A549 (cell line): Measurements from ENCODE around the gene CREB3L1. TPM values are rescaled to one million over a fixed set of nuclear protein-coding genes. Genes with fewer than 3 reads are reported as not detected.

Experiments
- ATAC-seq, 2 experiments: fragments of 200-7000 bp in 1 of 2; fragments of >200 bp in 1 of 2; cut with Nextera tagmentation in 1 of 2; cut with Tn5 transposase in 1 of 2; 3 replicates each; pipeline versions ENCODE4 v1.8.0 to v1.9.1; 2018 to 2020; ENCODE audit warnings: mild to moderate bottlenecking in 1 of 2, moderate library complexity in 1 of 2
- CTCF ChIA-PET: fragments of 300-600 bp; sonication (Branson Sonifier 250); formaldehyde crosslinking; extraction: SDS; loops from one replicate; lab custom pipeline; 2021; ENCODE audit warnings: antibody characterized with exemption, inconsistent platforms; lab: Yijun Ruan, JAX
- POLR2A ChIA-PET: fragments of 350-600 bp; formaldehyde crosslinking; extraction: SDS; loops from one replicate; lab custom pipeline; 2021; ENCODE audit warnings: antibody characterized with exemption, inconsistent platforms; lab: Yijun Ruan, JAX
- DNase-seq, 2 experiments: peaks; one replicate each; pipeline versions ENCODE4 v3.0.0 to v3.0.0-alpha.2; 2011 to 2016; ENCODE audit warnings: low read depth in 1 of 2, low spot score in 1 of 2
- FAIRE-seq: peaks from 2 replicates; lab custom pipeline; 2011; peaks lifted over from hg19 to GRCh38; lab: Jason Lieb, UNC
- H3K27ac ChIP-seq, 2 experiments: fragments of >200 bp; sonication (Bioruptor Twin); formaldehyde crosslinking; 3 replicates each; pipeline ENCODE4 v1.5.1; 2016 to 2017
- H3K4me1 ChIP-seq: fragments of >200 bp; sonication (Bioruptor Twin); formaldehyde crosslinking; 3 replicates; pipeline ENCODE4 v1.6.1; 2016
- H3K4me2 ChIP-seq: fragments of >200 bp; sonication (Bioruptor Twin); formaldehyde crosslinking; 3 replicates; pipeline ENCODE4 v1.6.1; 2016
- H3K4me3 ChIP-seq: fragments of >200 bp; sonication (Bioruptor Twin); formaldehyde crosslinking; 3 replicates; pipeline ENCODE4 v1.5.1; 2016
- H3K9me3 ChIP-seq: fragments of >200 bp; sonication (Bioruptor Twin); formaldehyde crosslinking; 3 replicates; pipeline ENCODE4 v1.6.1; 2016
- CBX2 ChIP-seq: fragments of 200-600 bp; sonication (generic); IDR thresholded peaks from 2 replicates; pipeline ENCODE4 v1.6.1; 2016; ENCODE audit warnings: low read depth, mild to moderate bottlenecking, borderline replicate concordance
- CBX8 ChIP-seq: fragments of 200-600 bp; sonication (generic); IDR thresholded peaks from 2 replicates; pipeline ENCODE4 v1.6.1; 2016
- CHD4 ChIP-seq: fragments of 200-600 bp; sonication (generic); IDR thresholded peaks from 2 replicates; pipeline ENCODE4 v1.6.1; 2016; ENCODE audit warnings: antibody characterized with exemption, mild to moderate bottlenecking, borderline replicate concordance
- ELK1 ChIP-seq: fragments of 150-350 bp; IDR thresholded peaks from 2 replicates; pipeline ENCODE4 v1.6.1; 2014; ENCODE audit warnings: low read depth, mild to moderate bottlenecking, low read length
- EP300 ChIP-seq, 2 experiments: fragments of >200 bp; sonication (Bioruptor Twin); formaldehyde crosslinking; IDR thresholded peaks; 2 replicates in 1 of 2; 3 replicates in 1 of 2; pipeline ENCODE4 v1.6.1; 2016 to 2017
- ESRRA ChIP-seq: fragments of 150-350 bp; IDR thresholded peaks from 2 replicates; pipeline ENCODE4 v1.6.1; 2014; ENCODE audit warnings: mild to moderate bottlenecking, low read length, borderline replicate concordance
- FOXS1 ChIP-seq: fragments of 250-450 bp; sonication (Bioruptor Pico); IDR thresholded peaks from 2 replicates; pipeline ENCODE4 v1.5.0; 2020; ENCODE audit warnings: mild to moderate bottlenecking, moderate library complexity
- HEYL ChIP-seq: fragments of 250-450 bp; sonication (Bioruptor Pico); IDR thresholded peaks from 2 replicates; pipeline ENCODE4 v1.8.0; 2021; ENCODE audit warnings: mild to moderate bottlenecking, moderate library complexity
- HOXA7 ChIP-seq: fragments of 250-450 bp; sonication (Bioruptor Pico); IDR thresholded peaks from 2 replicates; pipeline ENCODE4 v1.5.0; 2020; ENCODE audit warnings: mild to moderate bottlenecking, moderate library complexity
- JUN ChIP-seq, 2 experiments: fragments of >200 bp; sonication (Bioruptor Twin); formaldehyde crosslinking; IDR thresholded peaks; 2 replicates in 1 of 2; 3 replicates in 1 of 2; pipeline ENCODE4 v1.6.1; 2016 to 2017
- KDM5A ChIP-seq: fragments of 200-600 bp; sonication (generic); IDR thresholded peaks from 2 replicates; pipeline ENCODE4 v1.6.1; 2016; ENCODE audit warnings: antibody characterized with exemption, mild to moderate bottlenecking
- MAFK ChIP-seq: fragments of 450-650 bp; IDR thresholded peaks from 2 replicates; pipeline ENCODE4 v1.6.1; 2014; ENCODE audit not compliant: partially characterized antibody
- MAZ ChIP-seq: fragments of 150-350 bp; IDR thresholded peaks from 2 replicates; pipeline ENCODE4 v1.6.1; 2014; ENCODE audit warnings: antibody characterized with exemption, low read depth, low read length, borderline replicate concordance
- NFE2L2 ChIP-seq: fragments of 150-350 bp; conservative IDR thresholded peaks from 2 replicates; pipeline ENCODE4 v1.6.1; 2014; ENCODE audit warnings: low read length
- NPAS2 ChIP-seq: fragments of 250-450 bp; sonication (Bioruptor Pico); IDR thresholded peaks from 2 replicates; pipeline ENCODE4 v1.8.0; 2022; ENCODE audit warnings: mild to moderate bottlenecking, moderate library complexity, borderline replicate concordance
- NR3C1 ChIP-seq: fragments of >200 bp; sonication (Bioruptor Twin); formaldehyde crosslinking; IDR thresholded peaks from 3 replicates; pipeline ENCODE4 v1.6.1; 2017
- PBX3 ChIP-seq: IDR thresholded peaks from 2 replicates; pipeline ENCODE4 v1.6.1; 2012
- PHF8 ChIP-seq: fragments of 200-600 bp; sonication (generic); IDR thresholded peaks from 2 replicates; pipeline ENCODE4 v1.6.1; 2016; ENCODE audit warnings: low read depth, mild to moderate bottlenecking, antibody characterized with exemption, moderate library complexity, borderline replicate concordance
- POLR2A ChIP-seq: IDR thresholded peaks from 2 replicates; pipeline ENCODE4 v1.6.1; 2012; ENCODE audit warnings: mild to moderate bottlenecking, low read length
- RAD21 ChIP-seq, 2 experiments: fragments of >200 bp in 1 of 2; sonication (Bioruptor Twin) in 1 of 2; formaldehyde crosslinking in 1 of 2; IDR thresholded peaks in 1 of 2; conservative IDR thresholded peaks in 1 of 2; 2 replicates in 1 of 2; 3 replicates in 1 of 2; pipeline ENCODE4 v1.6.1; 2012 to 2018; ENCODE audit warnings: inconsistent platforms in 1 of 2
- REST ChIP-seq: fragments of 200-600 bp; sonication (generic); IDR thresholded peaks from 2 replicates; pipeline ENCODE4 v1.6.1; 2016; ENCODE audit warnings: antibody characterized with exemption, mild to moderate bottlenecking, moderate library complexity
- RFX5 ChIP-seq: fragments of 450-650 bp; IDR thresholded peaks from 2 replicates; pipeline ENCODE4 v1.7.1; 2014; ENCODE audit warnings: antibody characterized with exemption, mild to moderate bottlenecking, moderate library complexity
- RNF2 ChIP-seq: fragments of 200-600 bp; sonication (generic); IDR thresholded peaks from 2 replicates; pipeline ENCODE4 v1.6.1; 2016; ENCODE audit warnings: low read depth, mild to moderate bottlenecking, antibody characterized with exemption, moderate library complexity, borderline replicate concordance
- ZFP36 ChIP-seq: fragments of 450-650 bp; IDR thresholded peaks from 2 replicates; pipeline ENCODE4 v1.6.1; 2014; ENCODE audit warnings: borderline replicate concordance; ENCODE audit not compliant: partially characterized antibody
- ZNF302 ChIP-seq: fragments of 250-450 bp; sonication (Bioruptor Pico); IDR thresholded peaks from 2 replicates; pipeline ENCODE4 v1.9.0; 2021; ENCODE audit warnings: inconsistent platforms, mild to moderate bottlenecking, moderate library complexity
- WGBS: methylation state at CpG from one replicate; pipeline ENCODE4 v1.1.6; 2017; ENCODE audit errors: missing lambda C conversion rate; 5-methylcytosine and 5-hydroxymethylcytosine counted together
- polyA plus RNA-seq, 4 experiments: library from polyadenylated mRNA; depleted of rRNA in 3 of 4; stranded (reverse); fragments of >200 nt; fragmentation: RNase III in 1 of 4; extraction: RNeasy Plus Mini Kit Qiagen cat#74134 plus additional on column Dnase treatment in 1 of 4; gene quantifications; 2 replicates in 3 of 4; 3 replicates in 1 of 4; pipeline ENCODE4 v1.2.3, GENCODE V29; 2011 to 2017

The CREB3L1 gene
- polyA plus RNA-seq, 2 of the 4 experiments (the other 2 are of a cell fraction): 0.61 to 2.3 TPM

- POLR2A ChIA-PET: no interaction called here
- H3K4me3 ChIP-seq: no peak overlapping the region
- no peaks in the 10 kb centered on the region for H3K9me3 ChIP-seq
- H3K27ac ChIP-seq: no peak overlapping the region
- CTCF ChIA-PET: interaction anchor here (0.7 to 4.4 kb wide), 6 partner anchors 9 to 27 kb away, joined by 3 to 18 read pairs (median 4); no protein-coding TSS in a partner anchor
- FAIRE-seq (no peak), ATAC-seq (no peak), DNase-seq (no peak)
- no peak overlapping the region for H3K4me2 ChIP-seq
- H3K4me1 ChIP-seq: no peaks in the 10 kb centered on the region
- WGBS: 87% methylated on average over 3 of the region's 3 CpGs
- TF ChIP-seq EP300 (IDR thresholded peaks at IDR 0.05): no peak
- no peak for TF ChIP-seq RFX5
- no peak for TF ChIP-seq MAFK
- no peak for TF ChIP-seq PBX3
- no peak for TF ChIP-seq POLR2A
- TF ChIP-seq CBX2: no peak
- TF ChIP-seq HEYL (CRISPR knock-in tag): no peak
- no peak for TF ChIP-seq PHF8
- no peak for TF ChIP-seq JUN (IDR thresholded peaks at IDR 0.05)
- TF ChIP-seq KDM5A: no peak
- no peak for TF ChIP-seq MAZ
- TF ChIP-seq ESRRA: no peak
- TF ChIP-seq NFE2L2: no peak
- TF ChIP-seq ELK1: no peak
- TF ChIP-seq NR3C1: no peak
- no peak for TF ChIP-seq FOXS1
- no peak for TF ChIP-seq CBX8
- TF ChIP-seq ZNF302 (CRISPR knock-in tag): no peak
These were observed 14.3 kb upstream of the CREB3L1 start for GRCh38 chr11:46263120-46263519.

GRCh38 chr11:46264030-46264429 lies 13.4 kb upstream of the CREB3L1 start:
- no peaks in the 10 kb centered on the region for H3K9me3 ChIP-seq
- POLR2A ChIA-PET: interaction anchor here (1.1 kb wide), 1 partner anchor 21 kb away, joined by 3 read pairs; no protein-coding TSS in a partner anchor
- TF ChIP-seq REST (no peak), CBX2 (no peak), RAD21 (conservative IDR thresholded peaks at IDR 0.05 in 1 of 2, IDR thresholded peaks at IDR 0.05 in 1 of 2) (no peak), CHD4 (no peak), RNF2 (no peak), ZFP36 (no peak), HOXA7 (CRISPR knock-in tag) (no peak), NPAS2 (CRISPR knock-in tag) (no peak), JUN (IDR thresholded peaks at IDR 0.05) (no peak), POLR2A (no peak)
- TF ChIP-seq, all 56 proteins: peak for 0

More at GRCh38 chr11:46264030-46264429, 13.4 kb upstream of the CREB3L1 start:
- no peak for ATAC-seq
- WGBS: 72% methylated on average over 4 of the region's 4 CpGs
- H3K27ac ChIP-seq: no peak overlapping the region
- no peak overlapping the region for H3K4me2 ChIP-seq
- no peak for FAIRE-seq
- CTCF ChIA-PET: interaction anchor here (0.7 to 4.4 kb wide), 8 partner anchors 8 to 44 kb away, joined by 3 to 18 read pairs (median 5); partner anchors contain the start of gene CREB3L1
- no peaks in the 10 kb centered on the region for H3K4me1 ChIP-seq
- DNase-seq: no peak
- no peak overlapping the region for H3K4me3 ChIP-seq
